Choroid plexus epithelial cell (primary cell): ENCODE data around the gene TTC39B.

Source experiments
- DNase-seq: peaks from one replicate; pipeline ENCODE4 v3.0.0-alpha.2; 2010; ENCODE audit warnings: low read depth
- H3K4me3 ChIP-seq: 2 replicates; pipeline ENCODE4 v1.5.1; 2011; ENCODE audit warnings: low read depth, mild to moderate bottlenecking, control low read depth, low read length, moderate library complexity
- CTCF ChIP-seq: conservative IDR thresholded peaks from 2 replicates; pipeline ENCODE4 v1.5.1; 2011; ENCODE audit warnings: low read depth, mild to moderate bottlenecking, control low read depth, inconsistent platforms, low read length, moderate library complexity

The TTC39B gene

GRCh38 chr9:15158064-15158463 lies 149.0 kb downstream of the TTC39B start:
- no peak for DNase-seq
- no peak for TF ChIP-seq CTCF
- no peak overlapping the region for H3K4me3 ChIP-seq

DNA sequence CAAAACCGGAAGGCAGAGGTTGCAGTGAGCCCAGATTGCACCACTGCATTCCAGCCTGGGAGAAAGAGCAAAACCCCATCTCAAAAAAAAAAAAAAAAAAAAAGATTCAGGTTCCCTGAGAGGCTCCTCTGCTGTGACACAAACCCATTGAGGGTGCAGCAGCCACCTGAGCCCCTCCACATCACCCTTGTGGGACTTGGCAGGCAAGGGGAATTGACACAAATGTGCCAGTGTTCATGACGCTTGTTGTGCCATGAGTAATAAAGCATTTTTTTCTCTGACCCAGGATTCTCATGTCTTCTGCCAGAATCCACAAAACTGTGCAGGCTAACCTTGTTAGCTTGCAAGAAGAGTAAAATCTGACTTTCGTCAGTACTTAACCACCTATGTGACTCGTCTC lies 149.6 kb downstream of the TTC39B start:
- no peak overlapping the region for H3K4me3 ChIP-seq
- DNase-seq, result peak; percentile 39
- TF ChIP-seq CTCF, result no peak

GRCh38 chr9:15156241-15156640 lies 150.8 kb downstream of the TTC39B start:
- no peak for DNase-seq
- TF ChIP-seq CTCF, result no peak
- H3K4me3 ChIP-seq, result no peak overlapping the region

GRCh38 chr9:15155826-15156225 lies 151.2 kb downstream of the TTC39B start:
- H3K4me3 ChIP-seq, result no peak overlapping the region
- DNase-seq, result peak; percentile 54
- TF ChIP-seq CTCF, result no peak

DNA sequence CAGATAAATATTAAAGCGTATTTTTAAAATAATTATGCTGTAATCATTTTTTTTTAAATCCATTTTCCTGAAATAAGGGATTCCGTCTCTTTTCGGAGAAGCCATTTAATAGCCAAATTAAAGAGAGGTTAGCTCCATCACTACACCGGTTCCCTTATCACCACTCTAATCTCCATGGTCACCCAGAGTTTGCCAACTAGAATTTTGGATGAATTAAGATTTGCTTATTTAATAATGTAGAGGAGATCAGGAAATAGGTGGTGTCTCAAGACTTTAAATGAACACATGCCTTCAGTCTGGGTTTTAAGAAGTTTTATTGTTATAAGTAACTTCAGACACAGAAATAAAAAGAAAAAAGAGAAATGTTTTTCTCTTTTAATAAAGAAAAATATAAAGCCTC lies 151.7 kb downstream of the TTC39B start:
- H3K4me3 ChIP-seq, result no peak overlapping the region
- DNase-seq, result no peak
- TF ChIP-seq CTCF, result no peak

GRCh38 chr9:15154677-15155076 lies 152.3 kb downstream of the TTC39B start:
- no peak for DNase-seq
- no peak for TF ChIP-seq CTCF
- H3K4me3 ChIP-seq, result no peak overlapping the region

DNA sequence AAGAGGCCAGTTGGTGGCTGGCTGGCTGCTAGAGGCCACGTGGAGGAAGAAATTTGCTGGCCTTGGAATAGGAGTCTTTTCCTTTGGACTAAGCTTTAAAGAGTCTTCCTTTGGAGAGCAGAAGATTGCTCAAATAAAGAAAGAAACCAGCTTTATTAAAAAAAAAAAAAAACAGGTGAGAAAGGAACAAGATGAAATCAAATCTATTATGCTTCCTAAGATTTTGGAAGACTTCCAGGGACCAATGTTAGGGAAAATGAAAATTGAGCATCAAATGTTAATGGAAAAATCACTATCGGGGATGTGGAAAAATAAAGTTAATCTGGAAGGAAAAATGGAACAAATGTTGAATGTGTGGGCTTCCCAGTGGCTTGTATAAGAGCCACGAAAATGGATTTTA lies 153.1 kb downstream of the TTC39B start:
- no peak for TF ChIP-seq CTCF
- no peak overlapping the region for H3K4me3 ChIP-seq
- no peak for DNase-seq
